Mesenchymal stem cell (in vitro differentiated cells and primary cell): ENCODE results near the gene FIS1.

Source experiments
- DNase-seq: peaks from one replicate; pipeline ENCODE4 v3.0.0-alpha.2; 2013
- H2AFZ ChIP-seq: one replicate; pipeline ENCODE4 v1.6.1; 2013; ENCODE audit warnings: low read depth, mild to moderate bottlenecking, control low read depth, inconsistent platforms, low read length, moderate library complexity
- H2AK5ac ChIP-seq: 2 replicates; pipeline ENCODE4 v1.6.1; 2013; ENCODE audit warnings: low read length, moderate library complexity, mild to moderate bottlenecking, inconsistent platforms; ENCODE audit not compliant: severe bottlenecking
- H2BK120ac ChIP-seq: one replicate; pipeline ENCODE4 v1.6.1; 2013; ENCODE audit warnings: low read depth, mild to moderate bottlenecking, inconsistent platforms, low read length, moderate library complexity
- H2BK12ac ChIP-seq, 2 experiments: one replicate each; pipeline ENCODE4 v1.6.1; 2013; ENCODE audit warnings: inconsistent platforms in 2 of 2, low read length in 2 of 2, mild to moderate bottlenecking in 2 of 2, moderate library complexity in 2 of 2, control low read depth in 1 of 2
- H2BK15ac ChIP-seq: one replicate; pipeline ENCODE4 v1.6.1; 2013; ENCODE audit warnings: mild to moderate bottlenecking, low read depth, inconsistent platforms; ENCODE audit not compliant: poor library complexity, severe bottlenecking
- H2BK5ac ChIP-seq: 2 replicates; pipeline ENCODE4 v1.6.1; 2013; ENCODE audit warnings: low read depth, mild to moderate bottlenecking, low read length, control low read depth, inconsistent platforms; ENCODE audit not compliant: poor library complexity, severe bottlenecking
- H3K14ac ChIP-seq, 2 experiments: one replicate each; pipeline ENCODE4 v1.6.1; 2013; ENCODE audit warnings: inconsistent platforms in 2 of 2, low read length in 2 of 2, control low read depth in 1 of 2, mild to moderate bottlenecking in 1 of 2, moderate library complexity in 1 of 2
- H3K18ac ChIP-seq, 2 experiments: one replicate each; pipeline ENCODE4 v1.6.1; 2013; ENCODE audit warnings: inconsistent platforms in 2 of 2, low read length in 2 of 2, control low read depth in 1 of 2, low read depth in 1 of 2, mild to moderate bottlenecking in 1 of 2
- H3K23ac ChIP-seq, 2 experiments: one replicate each; pipeline ENCODE4 v1.6.1; 2013; ENCODE audit warnings: inconsistent platforms in 2 of 2, low read length in 2 of 2, mild to moderate bottlenecking in 2 of 2, moderate library complexity in 2 of 2, control low read depth in 1 of 2
- H3K27ac ChIP-seq: 2 replicates; pipeline ENCODE4 v1.5.1; 2013; ENCODE audit warnings: mild to moderate bottlenecking, moderate library complexity, low read length, control low read depth, inconsistent platforms; ENCODE audit not compliant: poor library complexity, severe bottlenecking
- H3K27me3 ChIP-seq, 2 experiments: 2 replicates each; pipeline versions ENCODE4 v1.6.1 to v1.7.0; 2013; ENCODE audit warnings: low read length in 2 of 2, mild to moderate bottlenecking in 2 of 2, moderate library complexity in 2 of 2, control low read depth in 1 of 2, inconsistent platforms in 1 of 2; ENCODE audit not compliant: control insufficient read depth in 1 of 2, insufficient read depth in 1 of 2
- H3K36me3 ChIP-seq, 2 experiments: 2 replicates each; pipeline versions ENCODE4 v1.6.1 to v1.7.0; 2013; ENCODE audit warnings: low read length in 2 of 2, control low read depth in 1 of 2, inconsistent platforms in 1 of 2, low read depth in 1 of 2, mild to moderate bottlenecking in 1 of 2; ENCODE audit not compliant: insufficient read depth in 2 of 2, control insufficient read depth in 1 of 2
- H3K4ac ChIP-seq, 2 experiments: one replicate each; pipeline ENCODE4 v1.6.1; 2013; ENCODE audit warnings: inconsistent platforms in 2 of 2, low read length in 2 of 2, mild to moderate bottlenecking in 2 of 2, moderate library complexity in 2 of 2, control low read depth in 1 of 2, low read depth in 1 of 2
- H3K4me1 ChIP-seq: 2 replicates; pipeline ENCODE4 v1.6.1; 2013; ENCODE audit warnings: low read depth, low read length, control low read depth; ENCODE audit not compliant: control insufficient read depth, insufficient read depth
- H3K4me2 ChIP-seq: 2 replicates; pipeline ENCODE4 v1.6.1; 2013; ENCODE audit warnings: low read length, mild to moderate bottlenecking, inconsistent platforms; ENCODE audit not compliant: poor library complexity, severe bottlenecking
- H3K4me3 ChIP-seq, 2 experiments: 2 replicates each; pipeline versions ENCODE4 v1.5.1 to v1.7.0; 2013; ENCODE audit warnings: low read length in 2 of 2, mild to moderate bottlenecking in 2 of 2, control low read depth in 1 of 2, low read depth in 1 of 2; ENCODE audit not compliant: insufficient read depth in 1 of 2
- H3K79me1 ChIP-seq: replicated peaks from 2 replicates; pipeline ENCODE4 v1.6.1; 2013; ENCODE audit warnings: mild to moderate bottlenecking, control low read depth, low read length, inconsistent platforms; ENCODE audit not compliant: poor library complexity, severe bottlenecking
- H3K9ac ChIP-seq: 2 replicates; pipeline ENCODE4 v1.7.0; 2013; ENCODE audit warnings: mild to moderate bottlenecking, low read length, moderate library complexity
- H3K9me3 ChIP-seq: 2 replicates; pipeline ENCODE4 v1.7.0; 2013; ENCODE audit warnings: mild to moderate bottlenecking, low read length; ENCODE audit not compliant: control insufficient read depth
- H4K8ac ChIP-seq: one replicate; pipeline ENCODE4 v1.6.1; 2013; ENCODE audit warnings: inconsistent platforms, mild to moderate bottlenecking, low read length, moderate library complexity
- H4K91ac ChIP-seq: one replicate; pipeline ENCODE4 v1.6.1; 2013; ENCODE audit warnings: mild to moderate bottlenecking, low read length, inconsistent platforms
- WGBS: methylation state at CpG from one replicate; pipeline ENCODE4 v1.1.7; 2013; ENCODE audit warnings: mixed read lengths; 5-methylcytosine and 5-hydroxymethylcytosine counted together

The FIS1 gene

GRCh38 chr7:101217388-101218235 lies 27.3 kb downstream of the FIS1 start, which contains the start of the genes PLOD3 and ZNHIT1:
TSS of gene PLOD3 (minus strand) at chr7:101217581. CDS start at chr7:101217274, 307 bp downstream.
TSS of gene ZNHIT1 (plus strand) at chr7:101218165. CDS start at chr7:101218196, 31 bp downstream.
- under 1% methylated on average over 55 of the region's 57 CpGs for WGBS
- H4K91ac ChIP-seq: peak within 1 kb of the TSS; percentile 90

GRCh38 chr7:101216860-101217387 lies 28.0 kb downstream of the FIS1 start:
- Histone ChIP-seq H2BK120ac (peak overlapping the region; percentile 83), H3K4me3 (peak overlapping the region; percentile 74 to 93), H3K27me3 (no peaks in the 10 kb centered on the region), H4K91ac (peak overlapping the region; percentile 90), H3K4me2 (peak overlapping the region; percentile 54), H3K18ac (peak overlapping the region; percentile 67 to 80), H2AK5ac (no peak overlapping the region), H4K8ac (peak overlapping the region; percentile 1), H3K4me1 (peaks cover 25% of the 10 kb centered on the region), H3K14ac (peak overlapping the region in 1 of 2 experiments; percentile 92), H3K23ac (peak overlapping the region; percentile 34 to 86), H3K79me1 (peaks cover 25% of the 10 kb centered on the region), H2AFZ (peak overlapping the region; percentile 8), H3K9me3 (no peaks in the 10 kb centered on the region), H3K9ac (peak overlapping the region; percentile 95), H3K36me3 (peaks cover 35 to 38% of the 10 kb centered on the region in 2 experiments), H3K4ac (peak overlapping the region; percentile 77 to 99), H2BK12ac (peak overlapping the region in 1 of 2 experiments; percentile 8), H2BK15ac (peak overlapping the region; percentile 30), H2BK5ac (no peak overlapping the region), H3K27ac (no peak overlapping the region)
- no peak for DNase-seq
- under 1% methylated on average over 33 of the region's 34 CpGs for WGBS

More at GRCh38 chr7:101217388-101218235, 27.3 kb downstream of the FIS1 start, which contains the start of the genes PLOD3 and ZNHIT1:
- peak within 1 kb of the TSS; percentile 95 for H3K27ac ChIP-seq
- no peaks in the 10 kb centered on the region for H3K9me3 ChIP-seq
- peak within 1 kb of the TSS; percentile 67 to 80 for H3K18ac ChIP-seq
- peak within 1 kb of the TSS; percentile 74 to 93 for H3K4me3 ChIP-seq
- H2AFZ ChIP-seq: peak within 1 kb of the TSS; percentile 46
- peak within 1 kb of the TSS; percentile 44 for H2BK15ac ChIP-seq
- H3K4ac ChIP-seq: peak within 1 kb of the TSS; percentile 96 to 99
- peak; percentile 98 for DNase-seq
- peak within 1 kb of the TSS; percentile 57 to 86 for H3K23ac ChIP-seq
- peaks cover 34 to 35% of the 10 kb centered on the region in 2 experiments for H3K36me3 ChIP-seq
- H2BK12ac ChIP-seq: peak within 1 kb of the TSS; percentile 2 to 24
- H3K14ac ChIP-seq: peak within 1 kb of the TSS in 1 of 2 experiments; percentile 92
- peak within 1 kb of the TSS; percentile 95 for H3K9ac ChIP-seq
- peak within 1 kb of the TSS; percentile 70 for H4K8ac ChIP-seq
- no peaks in the 10 kb centered on the region for H3K27me3 ChIP-seq
- peak within 1 kb of the TSS; percentile 82 for H3K4me2 ChIP-seq
- peaks cover 31% of the 10 kb centered on the region for H3K79me1 ChIP-seq
- peaks cover 25% of the 10 kb centered on the region for H3K4me1 ChIP-seq
- H2BK5ac ChIP-seq: peak within 1 kb of the TSS; percentile 49
- peak within 1 kb of the TSS; percentile 83 for H2BK120ac ChIP-seq
- H2AK5ac ChIP-seq: peak within 1 kb of the TSS; percentile 17

GRCh38 chr7:101216001-101216859 lies 28.7 kb downstream of the FIS1 start:
- Histone ChIP-seq H3K4me2 (peak overlapping the region; percentile 54), H3K18ac (peak overlapping the region; percentile 67 to 78), H2BK15ac (peak overlapping the region; percentile 68), H3K27ac (no peak overlapping the region), H3K36me3 (peaks cover 39% of the 10 kb centered on the region in 2 experiments), H2BK120ac (peak overlapping the region; percentile 37), H2AFZ (no peak overlapping the region), H3K23ac (peak overlapping the region in 1 of 2 experiments; percentile 6), H3K9me3 (no peaks in the 10 kb centered on the region), H3K14ac (peak overlapping the region in 1 of 2 experiments; percentile 92), H3K4me1 (peaks cover 23% of the 10 kb centered on the region), H4K91ac (peak overlapping the region; percentile 85), H3K4me3 (peak overlapping the region; percentile 74 to 93), H3K79me1 (peaks cover 20% of the 10 kb centered on the region), H3K4ac (peak overlapping the region; percentile 6 to 40), H3K9ac (peak overlapping the region; percentile 95), H2BK5ac (no peak overlapping the region), H4K8ac (peak overlapping the region; percentile 51), H2BK12ac (peak overlapping the region in 1 of 2 experiments; percentile 24), H2AK5ac (no peak overlapping the region), H3K27me3 (no peaks in the 10 kb centered on the region)
- 72% methylated on average over 22 of the region's 31 CpGs for WGBS
- DNase-seq: peak; percentile 57
